Measurements from ENCODE around the gene KLF16. TPM values are rescaled to one million over a fixed set of nuclear protein-coding genes. Genes with fewer than 3 reads are reported as not detected.

The KLF16 gene
- total RNA-seq, 6 experiments from 2014 or later = 37.7 to 48.3 (median 41.6) TPM

GRCh38 chr19:1816530-1817298 is 46.7 kb downstream of the KLF16 start:
- DNase-seq = no peak
- Mint-ChIP-seq H3K9me3 (no peaks in the 10 kb centered on the region), H3K36me3 (ENCODE audit: low read depth) (peaks cover 4% of the 10 kb centered on the region; the same call in 1 of the 2 replicates), H3K4me1 (ENCODE audit: low read depth) (peaks cover 10% of the 10 kb centered on the region), H3K27me3 (ENCODE audit: insufficient read depth) (peaks cover 10% of the 10 kb centered on the region), H3K27ac (no peak overlapping the region), H3K4me3 (no peak overlapping the region)
- no peak for TF ChIP-seq CTCF (IDR thresholded peaks at IDR 0.05)

- Mint-ChIP-seq H3K4me1 (ENCODE audit: low read depth) (peaks cover 17% of the 10 kb centered on the region), H3K4me3 (no peak overlapping the region), H3K36me3 (ENCODE audit: low read depth) (peaks cover 4% of the 10 kb centered on the region; the same call in 1 of the 2 replicates), H3K27ac (no peak overlapping the region), H3K27me3 (ENCODE audit: insufficient read depth) (peaks cover 10% of the 10 kb centered on the region), H3K9me3 (no peaks in the 10 kb centered on the region)
- DNase-seq = no peak
- no peak for TF ChIP-seq CTCF (IDR thresholded peaks at IDR 0.05)
Observed at GRCh38 chr19:1815605-1816529, 47.5 kb downstream of the KLF16 start.

- no peak overlapping the region for H3K4me3 Mint-ChIP-seq
- H3K27ac Mint-ChIP-seq = no peak overlapping the region
- H3K9me3 Mint-ChIP-seq = no peaks in the 10 kb centered on the region
- peaks cover 10% of the 10 kb centered on the region for H3K27me3 Mint-ChIP-seq (ENCODE audit: insufficient read depth)
- H3K4me1 Mint-ChIP-seq (ENCODE audit: low read depth) = peaks cover 17% of the 10 kb centered on the region
- no peak for TF ChIP-seq CTCF (IDR thresholded peaks at IDR 0.05)
- H3K36me3 Mint-ChIP-seq (ENCODE audit: low read depth) = no peaks in the 10 kb centered on the region
- DNase-seq = no peak
Observed at GRCh38 chr19:1814833-1815604, 48.4 kb downstream of the KLF16 start.

- Mint-ChIP-seq H3K4me1 (ENCODE audit: low read depth) (peaks cover 17% of the 10 kb centered on the region), H3K4me3 (no peak overlapping the region), H3K9me3 (no peaks in the 10 kb centered on the region), H3K27me3 (ENCODE audit: insufficient read depth) (peaks cover 10% of the 10 kb centered on the region), H3K27ac (no peak overlapping the region), H3K36me3 (ENCODE audit: low read depth) (no peaks in the 10 kb centered on the region)
- no peak for DNase-seq
- TF ChIP-seq CTCF (IDR thresholded peaks at IDR 0.05) = no peak
Observed at GRCh38 chr19:1814391-1814790, 49.0 kb downstream of the KLF16 start.

Measured in HFFc6 (cell line).